ENCODE measurements around the gene ZFP1. TPM values are rescaled to one million over a fixed set of nuclear protein-coding genes. Genes with fewer than 3 reads are reported as not detected.

Gene ZFP1
- total RNA-seq, 2 donors from 2014 or later: 11.2 to 16.7 TPM

DNA sequence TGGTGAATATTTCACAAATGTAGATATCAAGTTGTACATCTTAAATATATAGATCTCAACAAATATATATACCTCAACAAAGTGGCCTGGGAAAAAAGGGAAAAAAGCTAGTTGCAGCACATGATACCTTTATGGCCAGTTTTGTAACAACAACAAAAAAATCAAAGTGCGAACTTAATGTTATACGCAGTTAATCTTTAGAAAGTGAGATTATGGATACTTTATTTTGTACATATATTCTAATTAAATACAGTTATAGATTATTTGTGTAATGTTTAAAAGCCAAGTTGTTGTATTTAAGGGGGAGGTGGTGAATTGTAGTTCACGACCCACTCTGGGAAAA lies 385 bp upstream of the ZFP1 start:
- no peak overlapping the region for H3K27ac Mint-ChIP-seq
- no peaks in the 10 kb centered on the region for H3K27me3 Mint-ChIP-seq
- H3K4me1 Mint-ChIP-seq (ENCODE audit: low read depth in 2 of 2): peaks cover 20 to 32% of the 10 kb centered on the region in 2 donors
- H3K9me3 Mint-ChIP-seq: peaks cover 15% of the 10 kb centered on the region
- H3K4me3 Mint-ChIP-seq: peak overlapping the region; percentile 84
- ATAC-seq (no peak), DNase-seq (ENCODE audit: low spot score) (no peak)
- peaks cover 25% of the 10 kb centered on the region for H3K36me3 Mint-ChIP-seq

- Mint-ChIP-seq H3K27me3 (no peaks in the 10 kb centered on the region), H3K9me3 (peaks cover 15% of the 10 kb centered on the region), H3K4me3 (peak overlapping the region; percentile 50), H3K27ac (peak overlapping the region in 1 of 2 donors; percentile 2), H3K4me1 (ENCODE audit: low read depth in 2 of 2) (peaks cover 17 to 33% of the 10 kb centered on the region in 2 donors), H3K36me3 (peaks cover 34% of the 10 kb centered on the region)
- ATAC-seq: no peak
- DNase-seq (ENCODE audit: low spot score): no peak
Measured at GRCh38 chr16:75151798-75152197, 3.5 kb downstream of the ZFP1 start.

- Mint-ChIP-seq H3K36me3 (peaks cover 34% of the 10 kb centered on the region), H3K4me3 (peak overlapping the region; percentile 3), H3K27ac (peak overlapping the region in 1 of 2 donors; percentile 2), H3K27me3 (no peaks in the 10 kb centered on the region), H3K9me3 (peaks cover 15% of the 10 kb centered on the region), H3K4me1 (ENCODE audit: low read depth in 2 of 2) (peaks cover 17 to 33% of the 10 kb centered on the region in 2 donors)
- ATAC-seq (no peak), DNase-seq (ENCODE audit: low spot score) (no peak)
Measured at GRCh38 chr16:75152635-75153034, 4.3 kb downstream of the ZFP1 start.

DNA sequence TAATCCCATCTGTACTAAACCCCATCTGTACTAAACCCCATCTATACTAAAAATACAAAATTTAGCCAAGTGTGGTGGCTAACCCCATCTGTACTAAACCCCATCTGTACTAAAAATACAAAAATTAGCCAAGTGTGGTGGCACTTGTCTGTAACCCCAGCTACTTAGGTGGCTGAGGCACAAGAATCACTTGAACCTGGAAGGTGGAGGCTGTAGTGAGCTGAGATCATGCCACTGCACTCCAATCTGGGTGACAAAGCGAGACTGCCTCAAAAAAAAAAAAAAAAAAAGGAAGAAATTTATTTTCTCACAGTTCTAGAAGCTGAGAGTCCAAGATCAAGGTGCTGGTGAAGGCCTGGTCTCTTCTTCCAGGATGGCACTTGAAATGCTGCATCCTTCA lies 12.1 kb downstream of the ZFP1 start:
- DNase-seq (ENCODE audit: low spot score): no peak
- no peak overlapping the region for H3K4me3 Mint-ChIP-seq

GRCh38 chr16:75169899-75170405 lies 21.6 kb downstream of the ZFP1 start:
- Mint-ChIP-seq H3K27ac (no peak overlapping the region), H3K27me3 (no peaks in the 10 kb centered on the region), H3K36me3 (peaks cover 87% of the 10 kb centered on the region), H3K9me3 (peaks cover 33% of the 10 kb centered on the region), H3K4me1 (ENCODE audit: low read depth in 2 of 2) (no peaks in the 10 kb centered on the region), H3K4me3 (no peak overlapping the region)
- no peak for DNase-seq (ENCODE audit: low spot score)
- no peak for ATAC-seq

More for the DNA sequence above, 12.1 kb downstream of the ZFP1 start:
- Mint-ChIP-seq H3K9me3 (no peaks in the 10 kb centered on the region), H3K36me3 (peaks cover 20% of the 10 kb centered on the region), H3K27ac (no peak overlapping the region), H3K4me1 (ENCODE audit: low read depth in 2 of 2) (peaks cover 0 to 2% of the 10 kb centered on the region in 2 donors), H3K27me3 (no peaks in the 10 kb centered on the region)
- ATAC-seq: no peak

GRCh38 chr16:75172578-75172977 lies 24.3 kb downstream of the ZFP1 start:
- no peak for DNase-seq (ENCODE audit: low spot score)
- no peaks in the 10 kb centered on the region for H3K4me1 Mint-ChIP-seq (ENCODE audit: low read depth in 2 of 2)
- peaks cover 38% of the 10 kb centered on the region for H3K9me3 Mint-ChIP-seq
- H3K27me3 Mint-ChIP-seq: peaks cover 4% of the 10 kb centered on the region in 2 donors
- H3K36me3 Mint-ChIP-seq: peaks cover 79% of the 10 kb centered on the region
- H3K4me3 Mint-ChIP-seq: no peak overlapping the region
- ATAC-seq: no peak
- no peak overlapping the region for H3K27ac Mint-ChIP-seq

GRCh38 chr16:75175074-75175473 lies 26.8 kb downstream of the ZFP1 start:
- DNase-seq (ENCODE audit: low spot score) (no peak), ATAC-seq (no peak)
- Mint-ChIP-seq H3K27ac (no peak overlapping the region), H3K4me3 (no peak overlapping the region), H3K27me3 (peaks cover 8 to 12% of the 10 kb centered on the region in 2 donors), H3K36me3 (peaks cover 56% of the 10 kb centered on the region), H3K9me3 (peaks cover 30% of the 10 kb centered on the region), H3K4me1 (ENCODE audit: low read depth in 2 of 2) (no peaks in the 10 kb centered on the region)

- H3K27me3 Mint-ChIP-seq: peaks cover 12 to 17% of the 10 kb centered on the region in 2 donors
- peaks cover 39% of the 10 kb centered on the region for H3K36me3 Mint-ChIP-seq
- no peak overlapping the region for H3K27ac Mint-ChIP-seq
- DNase-seq (ENCODE audit: low spot score) (no peak), ATAC-seq (no peak)
- no peaks in the 10 kb centered on the region for H3K4me1 Mint-ChIP-seq (ENCODE audit: low read depth in 2 of 2)
- H3K9me3 Mint-ChIP-seq: peaks cover 32% of the 10 kb centered on the region
- H3K4me3 Mint-ChIP-seq: no peak overlapping the region
Measured at GRCh38 chr16:75176926-75177325, 28.6 kb downstream of the ZFP1 start.

GRCh38 chr16:75179208-75179607 lies 30.9 kb downstream of the ZFP1 start:
- H3K27me3 Mint-ChIP-seq: peaks cover 12 to 20% of the 10 kb centered on the region in 2 donors
- H3K4me1 Mint-ChIP-seq (ENCODE audit: low read depth in 2 of 2): no peaks in the 10 kb centered on the region
- DNase-seq (ENCODE audit: low spot score): no peak
- H3K4me3 Mint-ChIP-seq: no peak overlapping the region
- H3K9me3 Mint-ChIP-seq: peaks cover 14% of the 10 kb centered on the region
- no peak overlapping the region for H3K27ac Mint-ChIP-seq
- peaks cover 17% of the 10 kb centered on the region for H3K36me3 Mint-ChIP-seq
- no peak for ATAC-seq

DNA sequence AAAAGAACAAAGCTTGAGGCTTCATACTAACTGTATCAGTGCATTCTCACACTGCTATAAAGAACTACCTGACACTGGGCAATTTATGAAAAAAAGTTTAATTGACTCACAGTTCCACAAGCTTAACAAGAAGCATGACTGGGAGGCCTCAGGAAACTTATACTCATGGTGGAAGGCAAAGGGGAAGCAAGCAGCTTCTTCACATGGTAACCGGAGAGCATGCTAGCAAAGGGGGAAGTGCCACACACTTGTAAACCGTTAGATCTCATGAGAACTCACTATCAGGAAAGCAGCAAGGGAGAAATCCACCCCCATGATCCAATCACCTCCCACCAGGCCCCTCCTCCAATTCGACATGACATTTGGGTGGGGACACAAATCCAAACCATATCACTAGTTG lies 33.3 kb downstream of the ZFP1 start:
- Mint-ChIP-seq H3K4me1 (ENCODE audit: low read depth in 2 of 2) (no peaks in the 10 kb centered on the region), H3K9me3 (peaks cover 10% of the 10 kb centered on the region), H3K27me3 (peaks cover 18 to 29% of the 10 kb centered on the region in 2 donors), H3K27ac (no peak overlapping the region), H3K4me3 (no peak overlapping the region), H3K36me3 (peaks cover 8% of the 10 kb centered on the region)
- DNase-seq (ENCODE audit: low spot score) (no peak), ATAC-seq (no peak)

DNA sequence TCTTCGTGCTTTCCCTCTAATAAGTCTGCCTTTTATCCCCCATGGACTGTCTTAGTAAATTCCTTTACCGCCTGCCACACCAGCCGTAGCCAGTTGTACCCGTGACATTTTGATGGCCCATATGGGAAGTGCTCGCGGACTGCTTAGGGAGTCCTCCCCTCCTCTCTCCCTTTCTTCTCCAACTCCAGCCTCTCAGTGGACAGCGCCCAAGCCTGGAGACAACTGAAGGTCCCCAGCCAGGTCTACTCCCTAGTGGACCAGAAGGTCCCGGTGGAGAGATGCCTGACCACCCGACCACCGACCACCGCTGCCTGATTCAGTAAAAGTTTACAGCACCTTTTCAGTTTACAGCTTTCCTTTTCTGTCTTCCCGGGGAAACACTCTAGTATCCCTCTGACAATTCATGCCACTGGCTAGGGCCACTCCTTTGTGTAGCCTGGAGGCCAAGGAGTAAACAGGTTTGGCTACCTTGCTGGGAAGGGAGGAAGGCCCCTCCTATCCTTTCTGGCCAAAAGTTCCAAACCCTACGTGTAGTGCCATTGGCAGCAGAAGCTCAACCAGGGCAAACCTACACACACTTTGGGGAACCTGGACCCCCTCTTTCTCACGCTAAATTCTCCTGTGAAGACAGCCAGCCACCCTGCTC lies 40.6 kb downstream of the ZFP1 start:
- Mint-ChIP-seq H3K36me3 (no peaks in the 10 kb centered on the region), H3K4me3 (no peak overlapping the region), H3K27me3 (peaks cover 9 to 17% of the 10 kb centered on the region in 2 donors), H3K9me3 (no peaks in the 10 kb centered on the region), H3K27ac (no peak overlapping the region), H3K4me1 (ENCODE audit: low read depth in 2 of 2) (no peaks in the 10 kb centered on the region)
- no peak for DNase-seq (ENCODE audit: low spot score)
- ATAC-seq: no peak

GRCh38 chr16:75189638-75190245 lies 41.4 kb downstream of the ZFP1 start:
- H3K27ac Mint-ChIP-seq: no peak overlapping the region
- no peaks in the 10 kb centered on the region for H3K4me1 Mint-ChIP-seq (ENCODE audit: low read depth in 2 of 2)
- peak in 1 of 2 donors; percentile 34 for ATAC-seq
- H3K4me3 Mint-ChIP-seq: no peak overlapping the region
- H3K27me3 Mint-ChIP-seq: peaks cover 8 to 19% of the 10 kb centered on the region in 2 donors
- DNase-seq (ENCODE audit: low spot score): no peak
- no peaks in the 10 kb centered on the region for H3K9me3 Mint-ChIP-seq
- H3K36me3 Mint-ChIP-seq: no peaks in the 10 kb centered on the region

DNA sequence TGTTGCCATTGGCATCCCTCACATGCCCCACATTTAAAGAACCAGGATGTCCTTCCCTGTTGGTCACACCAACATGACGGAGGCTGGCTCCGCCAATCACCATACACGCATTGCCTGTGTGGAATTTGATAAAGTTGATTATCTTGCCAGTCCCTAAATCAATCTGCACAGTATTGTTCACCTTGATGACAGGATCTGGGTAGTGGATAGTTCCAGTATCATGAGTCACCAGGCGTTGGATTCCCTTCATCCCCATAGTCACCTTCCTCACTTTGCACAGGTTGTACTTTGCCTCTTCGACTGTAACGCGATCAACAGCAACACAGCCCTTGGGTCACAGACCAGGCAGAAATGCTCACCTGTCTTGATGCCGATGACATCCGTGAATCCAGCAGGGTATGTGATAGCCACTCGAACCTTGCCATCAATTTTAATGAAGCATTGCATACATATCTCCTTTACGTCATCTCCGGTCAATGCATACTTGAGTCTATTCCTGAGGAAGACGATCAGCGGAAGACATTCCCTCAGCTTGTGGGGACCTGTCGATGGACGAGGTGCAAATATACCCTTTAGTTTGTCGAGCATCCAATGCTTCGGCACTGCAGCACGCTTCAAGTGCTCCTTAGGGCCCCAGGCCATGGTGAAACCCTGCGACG lies 44.4 kb downstream of the ZFP1 start:
- no peak for DNase-seq (ENCODE audit: low spot score)
- peaks cover 13 to 17% of the 10 kb centered on the region in 2 donors for H3K27me3 Mint-ChIP-seq
- no peaks in the 10 kb centered on the region for H3K36me3 Mint-ChIP-seq
- ATAC-seq: no peak
- H3K4me3 Mint-ChIP-seq: no peak overlapping the region
- no peaks in the 10 kb centered on the region for H3K4me1 Mint-ChIP-seq (ENCODE audit: low read depth in 2 of 2)
- no peaks in the 10 kb centered on the region for H3K9me3 Mint-ChIP-seq
- H3K27ac Mint-ChIP-seq: no peak overlapping the region

- H3K4me1 Mint-ChIP-seq (ENCODE audit: low read depth in 2 of 2): no peaks in the 10 kb centered on the region
- H3K36me3 Mint-ChIP-seq: no peaks in the 10 kb centered on the region
- no peak for ATAC-seq
- no peak overlapping the region for H3K27ac Mint-ChIP-seq
- H3K27me3 Mint-ChIP-seq: peaks cover 18 to 22% of the 10 kb centered on the region in 2 donors
- no peak for DNase-seq (ENCODE audit: low spot score)
- no peak overlapping the region for H3K4me3 Mint-ChIP-seq
- no peaks in the 10 kb centered on the region for H3K9me3 Mint-ChIP-seq
Measured at GRCh38 chr16:75193265-75193650, 44.9 kb downstream of the ZFP1 start.
